Suprapubic skin (tissue), 4 donors: ENCODE data around the gene TEKT1. TPM values are rescaled to one million over a fixed set of nuclear protein-coding genes. Genes with fewer than 3 reads are reported as not detected.

Experiments used
- DNase-seq, 2 donors: peaks; one replicate each; pipeline ENCODE4 v3.0.0-alpha.2; 2019; ENCODE audit warnings: low spot score in 2 of 2
- H3K27ac ChIP-seq: fragments of 200-600 bp; sonication (generic); one replicate; pipeline ENCODE4 v1.5.1; 2019
- H3K27me3 ChIP-seq: fragments of 200-600 bp; sonication (generic); one replicate; pipeline ENCODE4 v1.5.1; 2019
- H3K36me3 ChIP-seq: fragments of 200-600 bp; sonication (generic); one replicate; pipeline ENCODE4 v1.5.1; 2019
- H3K4me1 ChIP-seq: fragments of 200-600 bp; sonication (generic); one replicate; pipeline ENCODE4 v1.5.1; 2019
- H3K4me3 ChIP-seq: fragments of 200-600 bp; sonication (generic); one replicate; pipeline ENCODE4 v1.5.1; 2019; ENCODE audit warnings: mild to moderate bottlenecking
- H3K9me3 ChIP-seq: fragments of 200-600 bp; sonication (generic); one replicate; pipeline ENCODE4 v1.5.1; 2019
- CTCF ChIP-seq, 2 donors: fragments of 200-600 bp in 1 of 2; fragments of 450-650 bp in 1 of 2; sonication (generic) in 1 of 2; IDR thresholded peaks; one replicate each; pipeline ENCODE4 v1.5.1; 2016 to 2019; ENCODE audit warnings: antibody characterized with exemption in 2 of 2, mild to moderate bottlenecking in 1 of 2, moderate library complexity in 1 of 2
- EP300 ChIP-seq: sonication (generic); formaldehyde crosslinking; IDR thresholded peaks from one replicate; pipeline ENCODE4 v1.6.1; 2017; ENCODE audit warnings: antibody characterized with exemption
- POLR2A ChIP-seq, 2 donors: fragments of 450-650 bp; IDR thresholded peaks; one replicate each; pipeline ENCODE4 v1.6.1; 2017; ENCODE audit warnings: antibody characterized with exemption in 2 of 2, mild to moderate bottlenecking in 2 of 2, moderate library complexity in 2 of 2
- POLR2AphosphoS5 ChIP-seq, 3 donors: sonication (generic); formaldehyde crosslinking; IDR thresholded peaks; one replicate each; pipeline ENCODE4 v1.6.1; 2017; ENCODE audit warnings: antibody characterized with exemption in 3 of 3
- WGBS: methylation state at CpG from one replicate; pipeline ENCODE4 v1.1.5; 2018; 5-methylcytosine and 5-hydroxymethylcytosine counted together
- total RNA-seq, 4 donors: library from RNA; depleted of rRNA; stranded (reverse); fragments of >200 nt; gene quantifications; one replicate each; pipeline ENCODE4 v1.1.0, GENCODE V29; 2016

The TEKT1 gene
- total RNA-seq, 4 donors from 2014 or later = not detected

- Histone ChIP-seq H3K9me3 (no peaks in the 10 kb centered on the region), H3K27ac (no peak overlapping the region), H3K4me3 (no peak overlapping the region), H3K4me1 (no peaks in the 10 kb centered on the region), H3K36me3 (no peaks in the 10 kb centered on the region), H3K27me3 (peaks cover 10% of the 10 kb centered on the region)
- no peak for DNase-seq
- 93% methylated on average over 13 of the region's 13 CpGs for WGBS
- TF ChIP-seq POLR2A (IDR thresholded peaks at IDR 0.05) (no peak), CTCF (IDR thresholded peaks at IDR 0.05) (no peak), POLR2AphosphoS5 (IDR thresholded peaks at IDR 0.05) (no peak), EP300 (no peak)
Measured at GRCh38 chr17:6800422-6801027, 31.0 kb downstream of the TEKT1 start.

GRCh38 chr17:6799738-6800137 is 31.8 kb downstream of the TEKT1 start:
- H3K4me3 ChIP-seq = no peak overlapping the region
- 79% methylated on average over 6 of the region's 6 CpGs for WGBS

GRCh38 chr17:6797718-6798351 is 33.7 kb downstream of the TEKT1 start:
- WGBS = 45% methylated on average over 8 of the region's 8 CpGs
- H3K9me3 ChIP-seq = no peaks in the 10 kb centered on the region
- H3K4me1 ChIP-seq = no peaks in the 10 kb centered on the region
- DNase-seq = no peak
- H3K27me3 ChIP-seq = peaks cover 10% of the 10 kb centered on the region
- TF ChIP-seq POLR2AphosphoS5 (IDR thresholded peaks at IDR 0.05) (no peak), POLR2A (IDR thresholded peaks at IDR 0.05) (no peak), EP300 (no peak), CTCF (IDR thresholded peaks at IDR 0.05) (no peak)
- no peak overlapping the region for H3K4me3 ChIP-seq
- no peak overlapping the region for H3K27ac ChIP-seq
- H3K36me3 ChIP-seq = no peaks in the 10 kb centered on the region

More at GRCh38 chr17:6799738-6800137, 31.8 kb downstream of the TEKT1 start:
- no peaks in the 10 kb centered on the region for H3K4me1 ChIP-seq
- no peaks in the 10 kb centered on the region for H3K9me3 ChIP-seq
- no peaks in the 10 kb centered on the region for H3K36me3 ChIP-seq
- no peak for DNase-seq
- TF ChIP-seq CTCF (IDR thresholded peaks at IDR 0.05) (no peak), EP300 (no peak), POLR2A (IDR thresholded peaks at IDR 0.05) (no peak), POLR2AphosphoS5 (IDR thresholded peaks at IDR 0.05) (no peak)
- H3K27me3 ChIP-seq = peaks cover 10% of the 10 kb centered on the region
- H3K27ac ChIP-seq = no peak overlapping the region

GRCh38 chr17:6796887-6797490 is 34.5 kb downstream of the TEKT1 start:
- Histone ChIP-seq H3K4me3 (no peak overlapping the region), H3K9me3 (no peaks in the 10 kb centered on the region), H3K27me3 (peaks cover 10% of the 10 kb centered on the region), H3K4me1 (no peaks in the 10 kb centered on the region), H3K27ac (no peak overlapping the region), H3K36me3 (no peaks in the 10 kb centered on the region)
- no peak for TF ChIP-seq CTCF (IDR thresholded peaks at IDR 0.05)
- no peak for TF ChIP-seq EP300
- TF ChIP-seq POLR2AphosphoS5 (IDR thresholded peaks at IDR 0.05) = no peak
- TF ChIP-seq POLR2A (IDR thresholded peaks at IDR 0.05) = no peak
- DNase-seq = no peak
- WGBS = 51% methylated on average over 2 of the region's 2 CpGs
